Common myeloid progenitor, CD34-positive (primary cell): ENCODE results near the gene SMAD5.

ENCODE experiments used
- CTCF ChIA-PET: fragments of 350-600 bp; sonication (Branson Sonifier 250); formaldehyde crosslinking; loops from one replicate; lab custom pipeline; 2021; ENCODE audit warnings: antibody characterized with exemption; lab: Charles Lee
- POLR2A ChIA-PET: fragments of 350-600 bp; sonication (Branson Sonifier 250); formaldehyde crosslinking; loops from one replicate; lab custom pipeline; 2021; ENCODE audit warnings: antibody characterized with exemption; lab: Charles Lee
- DNase-seq, 3 donors: peaks; one replicate each; pipeline versions ENCODE4 v3.0.0 to v3.0.0-alpha.2; 2013
- H3K27ac ChIP-seq, 2 experiments: 1 replicate in 1 of 2; 2 replicates in 1 of 2; pipeline ENCODE4 v1.7.0; 2013; ENCODE audit warnings: inconsistent platforms in 2 of 2, low read length in 2 of 2, mild to moderate bottlenecking in 2 of 2, low read depth in 1 of 2, moderate library complexity in 1 of 2; ENCODE audit not compliant: severe bottlenecking in 2 of 2, insufficient read depth in 1 of 2, poor library complexity in 1 of 2
- H3K27me3 ChIP-seq, 5 experiments: replicated peaks in 2 of 5; 1 replicate in 3 of 5; 2 replicates in 2 of 5; pipeline versions ENCODE4 v1.6.1 to v1.7.0; 2013; ENCODE audit warnings: low read length in 4 of 5, mild to moderate bottlenecking in 2 of 5, moderate library complexity in 2 of 5, inconsistent platforms in 1 of 5; ENCODE audit not compliant: insufficient read depth in 5 of 5, control insufficient read depth in 4 of 5
- H3K36me3 ChIP-seq, 4 experiments: 1 replicate in 2 of 4; 2 replicates in 2 of 4; pipeline versions ENCODE4 v1.6.1 to v1.7.0; 2013; ENCODE audit warnings: low read length in 3 of 4, control low read depth in 1 of 4, mild to moderate bottlenecking in 1 of 4; ENCODE audit not compliant: control insufficient read depth in 4 of 4, insufficient read depth in 4 of 4
- H3K4me1 ChIP-seq, 4 experiments: 1 replicate in 3 of 4; 2 replicates in 1 of 4; pipeline versions ENCODE4 v1.6.1 to v1.7.1; 2013; ENCODE audit warnings: low read length in 3 of 4, mild to moderate bottlenecking in 3 of 4, control low read depth in 1 of 4, inconsistent platforms in 1 of 4, moderate library complexity in 1 of 4; ENCODE audit not compliant: control insufficient read depth in 4 of 4, insufficient read depth in 4 of 4; ENCODE audit errors: control extremely low read depth in 1 of 4
- H3K4me3 ChIP-seq, 7 experiments: 1 replicate in 4 of 7; 2 replicates in 3 of 7; pipeline versions ENCODE4 v1.5.1 to v1.7.0; 2013; ENCODE audit warnings: mild to moderate bottlenecking in 7 of 7, low read length in 6 of 7, moderate library complexity in 6 of 7, inconsistent platforms in 2 of 7, low read depth in 2 of 7, control low read depth in 1 of 7; ENCODE audit not compliant: insufficient read depth in 4 of 7, control insufficient read depth in 1 of 7; ENCODE audit errors: extremely low read depth in 1 of 7
- H3K9me3 ChIP-seq, 5 experiments: 1 replicate in 4 of 5; 2 replicates in 1 of 5; pipeline versions ENCODE4 v1.6.1 to v1.7.1; 2013; ENCODE audit warnings: low read length in 4 of 5, mild to moderate bottlenecking in 2 of 5, inconsistent platforms in 1 of 5, low read depth in 1 of 5, moderate library complexity in 1 of 5; ENCODE audit not compliant: control insufficient read depth in 4 of 5, insufficient read depth in 2 of 5; ENCODE audit errors: control extremely low read depth in 1 of 5
- WGBS: methylation state at CpG from one replicate; pipeline ENCODE4 v1.1.5; 2013; ENCODE audit not compliant: insufficient coverage; 5-methylcytosine and 5-hydroxymethylcytosine counted together

SMAD5 gene

DNA sequence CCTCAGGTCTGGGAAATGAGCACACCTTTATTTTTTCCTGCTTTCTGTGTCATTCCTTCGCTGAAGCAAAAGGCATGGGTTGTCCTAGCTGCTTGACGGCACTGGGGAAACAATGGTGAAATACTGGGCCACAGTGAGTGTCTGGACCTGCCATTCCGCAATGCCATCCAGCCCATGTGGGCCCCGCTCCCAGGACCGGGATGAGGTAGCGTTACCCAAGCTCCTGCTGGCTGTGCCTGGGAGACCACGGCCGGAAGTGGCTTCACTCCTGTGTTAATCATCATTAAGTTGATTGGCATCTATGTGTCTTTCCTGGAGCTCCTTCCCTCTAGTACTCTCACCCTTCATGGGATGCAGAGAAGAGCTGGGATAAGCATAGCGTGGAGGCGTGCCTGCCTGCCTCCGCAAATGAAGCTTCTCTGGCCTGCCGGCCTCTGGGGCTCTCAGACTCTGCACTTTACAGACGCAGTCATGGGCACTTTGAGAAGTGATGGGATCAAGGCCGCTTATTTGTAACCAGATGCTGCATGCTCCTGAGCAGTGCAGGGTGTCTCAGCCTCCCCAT lies 76.8 kb downstream of the SMAD5 start:
- no peaks in the 10 kb centered on the region for H3K36me3 ChIP-seq
- peaks cover 0 to 28% (median 7%) of the 10 kb centered on the region in 5 experiments for H3K27me3 ChIP-seq
- DNase-seq, result no peak
- H3K27ac ChIP-seq, result no peak overlapping the region
- WGBS, result 96% methylated on average over 14 of the region's 14 CpGs
- H3K4me3 ChIP-seq, result no peak overlapping the region
- H3K9me3 ChIP-seq, result peaks cover 0 to 3% (median 0%) of the 10 kb centered on the region in 5 experiments
- H3K4me1 ChIP-seq, result peaks cover 0 to 7% (median 3%) of the 10 kb centered on the region in 4 experiments
- CTCF ChIA-PET, result interaction anchor here (1.1 to 1.3 kb wide), 2 partner anchors 11 to 382 kb away, joined by 3 read pairs; no protein-coding TSS in a partner anchor
- POLR2A ChIA-PET, result no interaction called here

- DNase-seq, result no peak
- 96% methylated on average over 3 of the region's 4 CpGs for WGBS
- Histone ChIP-seq H3K27me3 (peaks cover 0 to 24% (median 7%) of the 10 kb centered on the region in 5 experiments), H3K27ac (no peak overlapping the region), H3K4me3 (no peak overlapping the region), H3K4me1 (peaks cover 0 to 7% (median 3%) of the 10 kb centered on the region in 4 experiments), H3K36me3 (no peaks in the 10 kb centered on the region), H3K9me3 (peaks cover 0 to 3% (median 0%) of the 10 kb centered on the region in 5 experiments)
- ChIA-PET CTCF (interaction anchor here (0.9 to 1.3 kb wide), 4 partner anchors 12 to 382 kb away, joined by 3 read pairs; no protein-coding TSS in a partner anchor), POLR2A (no interaction called here)
Measured at GRCh38 chr5:136210259-136210658, 77.6 kb downstream of the SMAD5 start.

DNA sequence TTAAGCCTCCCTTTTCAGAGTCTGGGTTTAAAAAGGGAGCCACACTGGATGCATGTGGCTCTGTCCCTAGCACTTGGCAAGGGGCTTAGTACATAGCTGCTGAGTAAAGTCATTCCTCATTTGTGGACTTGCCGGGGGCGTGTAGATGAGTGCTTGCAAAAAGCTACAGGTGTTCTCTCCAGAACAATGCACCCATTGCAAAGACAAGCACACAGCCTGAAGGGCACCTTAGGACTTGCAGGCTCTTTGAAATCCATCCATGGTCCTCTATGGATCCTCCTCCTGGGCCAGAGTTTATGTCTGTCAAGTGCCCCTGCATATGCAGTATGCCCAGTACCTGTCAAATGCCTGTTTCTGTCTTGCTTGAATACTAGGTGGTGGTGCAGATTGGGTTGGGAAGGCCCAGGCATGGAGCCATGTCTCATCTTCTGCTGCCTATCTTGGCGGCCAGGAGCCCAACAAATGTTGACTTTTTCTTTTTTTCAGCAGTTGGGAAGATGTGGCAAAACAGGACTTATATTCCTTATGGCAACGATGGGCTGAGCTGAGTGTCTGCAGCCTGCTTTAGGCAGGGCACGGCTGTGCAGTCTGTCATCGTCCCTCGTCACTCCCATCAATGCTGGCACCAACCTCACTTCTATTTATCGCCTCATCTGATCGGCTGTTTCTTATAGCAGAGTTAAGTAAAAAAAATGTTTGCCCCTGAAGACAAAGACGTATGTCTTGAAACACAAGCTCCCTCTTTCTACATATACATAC lies 78.8 kb downstream of the SMAD5 start:
- no peaks in the 10 kb centered on the region for H3K9me3 ChIP-seq
- peaks cover 0 to 7% (median 3%) of the 10 kb centered on the region in 4 experiments for H3K4me1 ChIP-seq
- no peak for DNase-seq
- peaks cover 0 to 26% (median 2%) of the 10 kb centered on the region in 5 experiments for H3K27me3 ChIP-seq
- 93% methylated on average over 6 of the region's 10 CpGs for WGBS
- no peaks in the 10 kb centered on the region for H3K36me3 ChIP-seq
- H3K4me3 ChIP-seq, result no peak overlapping the region
- CTCF ChIA-PET, result interaction anchor here (0.9 to 2.9 kb wide), 8 partner anchors 12 to 942 kb away, joined by 3 to 9 read pairs (median 4); no protein-coding TSS in a partner anchor
- POLR2A ChIA-PET, result no interaction called here
- H3K27ac ChIP-seq, result no peak overlapping the region

DNA sequence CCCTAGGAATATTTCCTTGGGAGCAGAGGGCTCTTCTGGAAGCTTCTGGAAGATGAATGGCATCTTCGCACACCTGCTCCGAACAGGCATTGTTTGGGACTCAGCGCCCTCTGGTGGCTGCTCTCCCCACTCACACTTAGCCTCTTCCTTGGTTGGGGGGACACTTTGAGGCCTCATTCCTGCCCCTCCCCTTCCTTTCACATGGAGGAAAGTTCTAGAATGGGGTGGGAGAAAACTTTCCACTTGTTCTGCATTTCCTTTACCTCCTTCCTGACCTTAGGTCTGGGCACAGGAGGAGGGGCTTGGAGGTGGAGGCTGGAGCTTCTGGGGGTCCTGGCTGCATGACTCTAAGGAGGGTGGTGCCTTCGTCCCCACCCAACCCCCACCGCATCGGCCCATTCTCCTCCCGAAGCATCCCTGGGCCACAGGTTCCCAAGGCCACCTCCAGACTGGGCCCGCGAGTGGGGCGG lies 79.6 kb downstream of the SMAD5 start:
- no peak overlapping the region for H3K4me3 ChIP-seq
- no peaks in the 10 kb centered on the region for H3K36me3 ChIP-seq
- DNase-seq, result peak; percentile 14 to 60 (median 46)
- peaks cover 0 to 7% (median 3%) of the 10 kb centered on the region in 4 experiments for H3K4me1 ChIP-seq
- POLR2A ChIA-PET, result no interaction called here
- CTCF ChIA-PET, result interaction anchor here (0.9 to 3.2 kb wide), 9 partner anchors 11 to 942 kb away, joined by 3 to 11 read pairs (median 4); no protein-coding TSS in a partner anchor
- H3K27ac ChIP-seq, result no peak overlapping the region
- H3K9me3 ChIP-seq, result no peaks in the 10 kb centered on the region
- peaks cover 0 to 29% (median 3%) of the 10 kb centered on the region in 5 experiments for H3K27me3 ChIP-seq
- 33% methylated on average over 2 of the region's 10 CpGs for WGBS

DNA sequence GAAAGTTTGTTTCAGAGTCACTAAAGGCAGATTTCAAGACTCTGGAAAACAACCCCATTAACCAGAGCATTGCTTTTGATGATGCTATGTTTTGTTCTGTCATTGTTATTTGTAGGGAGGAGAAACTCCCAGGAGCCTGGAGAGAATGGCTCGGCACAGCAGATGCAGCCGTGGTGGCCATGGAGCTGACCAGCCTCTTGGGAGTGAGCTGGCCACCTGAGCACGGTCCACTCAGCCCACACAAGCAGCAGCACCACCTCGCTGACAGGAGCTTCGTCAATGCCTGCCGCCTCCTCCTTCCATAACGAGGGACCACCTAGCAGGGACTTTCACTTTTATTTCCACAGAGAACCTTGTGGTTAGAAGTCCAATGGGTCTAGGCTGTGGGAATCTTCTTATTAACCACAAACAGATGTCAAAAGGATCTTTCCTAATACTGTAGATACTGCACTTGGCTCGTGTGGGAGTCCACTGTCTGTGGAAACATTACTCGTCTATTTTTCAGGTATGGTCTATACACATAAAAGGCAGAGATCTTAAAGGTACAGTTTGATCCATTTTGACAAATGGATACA lies 81.4 kb downstream of the SMAD5 start:
- no peak for DNase-seq
- no peaks in the 10 kb centered on the region for H3K9me3 ChIP-seq
- H3K27ac ChIP-seq, result no peak overlapping the region
- no peaks in the 10 kb centered on the region for H3K36me3 ChIP-seq
- ChIA-PET CTCF (interaction anchor here (1.2 to 3.2 kb wide), 5 partner anchors 9 to 325 kb away, joined by 4 to 11 read pairs (median 7); no protein-coding TSS in a partner anchor), POLR2A (no interaction called here)
- H3K27me3 ChIP-seq, result peaks cover 0 to 29% (median 4%) of the 10 kb centered on the region in 5 experiments
- peaks cover 0 to 2% (median 0%) of the 10 kb centered on the region in 4 experiments for H3K4me1 ChIP-seq
- 66% methylated on average over 8 of the region's 9 CpGs for WGBS
- no peak overlapping the region for H3K4me3 ChIP-seq

- Histone ChIP-seq H3K36me3 (no peaks in the 10 kb centered on the region), H3K4me1 (no peaks in the 10 kb centered on the region), H3K4me3 (no peak overlapping the region), H3K9me3 (peaks cover 0 to 11% (median 0%) of the 10 kb centered on the region in 5 experiments), H3K27ac (no peak overlapping the region), H3K27me3 (peaks cover 0 to 25% (median 4%) of the 10 kb centered on the region in 5 experiments)
- DNase-seq, result no peak
- CTCF ChIA-PET, result interaction anchor here (3.2 kb wide), 1 partner anchor 327 kb away, joined by 11 read pairs; no protein-coding TSS in a partner anchor
- 87% methylated on average over 4 of the region's 4 CpGs for WGBS
- POLR2A ChIA-PET, result no interaction called here
Measured at GRCh38 chr5:136215812-136216211, 83.2 kb downstream of the SMAD5 start.
